Activated CD4-positive, alpha-beta T cell treated with anti-CD3 and anti-CD28 coated beads, Interleukin-2, Interleukin-4, amounts not matched to agents 100 ng/mL and 50 ng/mL, durations not matched to agents 16 hours and 8 hours (primary cell): ENCODE data around the gene ANKDD1B.
"Not testable (repeated sequence)": the region's sequence is repeated elsewhere in the genome, so short reads cannot be mapped to it uniquely, and the experiment has no call there.

Source experiments
- DNase-seq: peaks from one replicate; pipeline ENCODE4 v3.0.0-alpha.2; 2020; ENCODE audit warnings: low spot score

Gene ANKDD1B

DNA sequence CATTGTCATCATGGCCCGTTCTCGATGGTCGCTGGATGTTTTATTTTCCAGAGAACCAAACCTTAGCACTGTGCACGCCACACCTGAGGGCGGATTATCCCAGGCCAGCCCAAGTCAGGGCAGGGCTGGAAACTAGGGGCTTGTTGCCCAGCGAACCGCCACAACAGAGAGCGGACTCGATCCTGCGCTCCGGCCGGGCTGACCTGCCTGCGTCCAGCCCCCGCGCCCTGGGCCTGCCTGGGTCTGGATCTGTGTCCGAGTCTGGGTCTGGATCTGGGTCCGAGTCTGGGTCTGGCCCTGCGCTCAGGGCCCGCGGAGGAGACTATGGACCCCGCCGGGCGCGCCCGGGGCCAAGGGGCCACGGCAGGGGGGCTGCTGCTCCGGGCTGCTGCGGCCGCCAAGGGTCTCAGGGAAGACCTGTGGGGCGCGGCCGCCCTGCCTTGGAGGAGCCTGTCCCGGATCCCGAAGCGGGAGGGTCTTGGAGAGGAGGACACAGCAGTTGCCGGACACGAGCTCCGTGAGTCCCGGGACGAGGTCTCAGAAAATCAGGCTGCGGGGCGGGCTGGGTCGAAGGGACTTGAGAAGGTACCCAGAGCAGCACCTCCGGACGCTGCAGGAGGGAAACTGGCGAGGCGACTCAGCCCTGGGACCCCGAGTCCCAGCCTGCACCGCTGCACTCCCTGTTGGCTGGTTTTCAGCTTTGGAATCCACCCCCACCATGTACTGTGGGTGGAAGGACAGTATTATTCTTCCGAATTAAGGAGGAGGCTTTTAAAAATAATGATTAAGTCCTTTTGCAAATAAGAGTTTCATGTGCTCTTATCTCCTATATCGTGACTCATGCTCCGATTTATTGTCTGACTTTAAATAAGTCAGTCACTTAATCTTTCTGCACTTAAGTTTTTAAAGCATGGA, at the start of gene ANKDD1B:
TSS of gene ANKDD1B (plus strand) at position 143 of the 915 bp plus-strand sequence. CDS start at position 325, 182 bp downstream.
- no peak for DNase-seq

- DNase-seq = not testable (repeated sequence)
Measured at GRCh38 chr5:75565991-75566709, 45.1 kb upstream of the ANKDD1B start.

- DNase-seq = peak; percentile 87
Measured at GRCh38 chr5:75566710-75567309, 44.4 kb upstream of the ANKDD1B start.

GRCh38 chr5:75567710-75568109, 43.5 kb upstream of the ANKDD1B start:
- DNase-seq = peak; percentile 61

DNA sequence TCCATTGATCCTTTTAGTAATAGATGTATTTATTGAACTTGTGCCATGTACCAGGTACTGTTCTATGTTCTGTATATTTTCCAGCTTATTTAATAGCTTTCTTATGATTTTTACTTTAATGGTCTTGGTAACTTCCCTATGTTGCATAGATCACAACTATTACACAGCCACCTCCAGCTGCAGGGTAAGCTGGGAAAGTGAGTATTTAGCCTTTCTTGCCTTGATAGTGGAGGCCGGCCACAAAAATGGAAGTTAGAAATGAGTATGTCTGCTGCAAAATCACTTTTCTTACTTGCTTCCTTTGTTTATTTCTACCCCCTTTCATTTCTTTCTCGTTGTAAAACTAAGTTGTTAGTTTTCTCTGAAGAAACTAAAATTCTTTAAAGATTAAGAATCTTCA, 43.1 kb upstream of the ANKDD1B start:
- DNase-seq = peak; percentile 62

GRCh38 chr5:75571547-75571946, 39.7 kb upstream of the ANKDD1B start:
- DNase-seq = no peak

DNA sequence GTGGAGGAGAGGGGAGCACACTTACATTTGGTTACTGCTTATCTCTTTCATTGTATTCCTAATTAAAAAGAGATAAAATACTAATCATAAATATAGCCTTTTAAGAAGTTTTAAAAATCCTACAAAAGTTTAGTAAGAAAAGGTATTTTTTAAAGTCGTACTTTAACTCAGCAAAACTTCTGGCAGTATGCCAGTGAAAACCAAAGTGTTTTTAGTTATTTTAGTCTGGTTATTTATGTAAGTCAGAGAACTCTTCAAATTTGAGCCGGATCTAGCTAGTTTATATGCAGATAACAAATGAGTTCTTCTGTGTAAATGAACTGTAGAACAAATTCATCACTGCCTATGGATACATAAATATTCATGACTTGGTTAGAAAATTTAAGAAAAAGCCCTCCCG, 36.5 kb upstream of the ANKDD1B start:
- DNase-seq = no peak

GRCh38 chr5:75578280-75578679, 33.0 kb upstream of the ANKDD1B start:
- not testable (repeated sequence) for DNase-seq

- DNase-seq = no peak
Measured at GRCh38 chr5:75584641-75585040, 26.6 kb upstream of the ANKDD1B start.

GRCh38 chr5:75588666-75589065, 22.6 kb upstream of the ANKDD1B start:
- DNase-seq = no peak

DNA sequence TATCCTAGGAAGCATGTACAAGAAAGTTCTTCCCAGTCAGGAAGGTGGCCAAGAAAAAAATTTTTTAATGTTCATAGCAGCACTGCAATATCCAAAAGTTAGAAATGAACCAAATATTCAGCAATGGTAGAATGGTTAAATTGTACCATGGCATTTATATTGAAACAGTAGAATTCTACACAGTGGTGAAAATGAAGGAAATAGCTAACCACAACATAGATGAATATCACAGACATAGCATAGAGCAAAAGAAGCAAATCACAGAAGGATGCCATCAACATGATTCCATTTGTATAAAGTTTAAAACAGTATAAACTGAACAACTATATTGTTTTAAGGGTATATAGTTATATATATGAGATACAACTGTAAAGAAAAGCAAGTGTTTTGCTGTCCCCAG, 10.7 kb upstream of the ANKDD1B start:
- no peak for DNase-seq

DNA sequence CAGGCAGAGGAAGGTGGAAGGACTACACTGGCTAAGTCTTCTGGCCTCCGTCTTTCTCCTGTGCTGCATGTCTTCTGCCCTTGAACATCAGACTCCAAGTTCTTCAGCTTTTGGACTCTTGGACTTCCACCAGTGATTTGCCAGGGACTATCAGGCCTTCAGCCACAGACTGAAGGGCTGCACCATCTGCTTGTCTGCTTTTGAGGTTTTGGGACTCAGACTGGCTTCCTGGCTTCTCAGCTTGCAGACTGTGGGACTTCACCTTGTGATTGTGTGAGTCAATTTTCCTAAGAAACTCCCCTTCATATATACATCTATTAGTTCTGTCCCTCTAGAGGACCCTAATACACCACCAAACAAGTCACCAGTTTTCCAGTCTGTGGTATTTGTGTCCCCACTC, 9.7 kb upstream of the ANKDD1B start:
- no peak for DNase-seq

- no peak for DNase-seq
Measured at GRCh38 chr5:75601996-75602395, 9.3 kb upstream of the ANKDD1B start.

DNA sequence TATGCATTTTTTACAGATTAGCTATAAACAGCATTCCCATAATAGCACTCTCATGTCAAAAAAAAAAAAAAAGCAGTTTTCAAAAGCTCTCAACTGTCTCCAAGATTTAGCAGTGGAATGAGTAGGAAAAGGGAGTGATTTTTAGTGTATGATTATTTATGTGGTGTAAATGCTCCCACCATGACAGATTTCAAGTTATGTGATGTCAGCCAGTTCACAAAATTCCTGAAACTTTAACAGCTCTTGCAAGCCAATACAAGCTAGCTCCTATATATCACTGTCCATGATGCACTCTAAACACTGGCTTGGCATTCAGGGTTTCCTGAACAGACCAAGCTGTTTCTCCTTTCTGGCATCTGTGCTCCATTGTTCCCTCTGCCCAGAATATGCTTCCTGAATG, 7.9 kb upstream of the ANKDD1B start:
- no peak for DNase-seq

GRCh38 chr5:75603821-75604220, 7.4 kb upstream of the ANKDD1B start:
- DNase-seq = no peak

- DNase-seq = not testable (repeated sequence)
Measured at GRCh38 chr5:75607341-75607740, 3.9 kb upstream of the ANKDD1B start.

GRCh38 chr5:75608870-75609269, 2.4 kb upstream of the ANKDD1B start:
- no peak for DNase-seq

DNA sequence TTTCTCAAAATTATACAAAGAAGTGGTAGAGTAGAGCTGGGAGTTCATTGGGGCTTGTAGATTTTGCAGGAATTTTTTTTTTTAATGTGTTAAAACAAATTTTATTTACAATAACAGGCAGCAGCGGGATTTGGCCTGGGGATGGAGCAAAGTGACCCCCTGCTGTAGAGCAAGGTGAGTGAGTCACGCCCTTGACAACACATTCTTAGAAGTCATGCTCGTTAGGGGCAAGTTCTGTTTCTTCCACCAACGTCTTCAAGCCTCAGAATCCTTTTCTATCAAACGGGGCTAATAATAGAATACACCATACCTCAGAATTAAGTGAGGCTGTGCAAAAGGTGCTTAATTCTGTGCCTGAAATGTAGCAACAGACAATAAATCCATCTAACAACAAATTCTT, 1.1 kb upstream of the ANKDD1B start:
- no peak for DNase-seq

DNA sequence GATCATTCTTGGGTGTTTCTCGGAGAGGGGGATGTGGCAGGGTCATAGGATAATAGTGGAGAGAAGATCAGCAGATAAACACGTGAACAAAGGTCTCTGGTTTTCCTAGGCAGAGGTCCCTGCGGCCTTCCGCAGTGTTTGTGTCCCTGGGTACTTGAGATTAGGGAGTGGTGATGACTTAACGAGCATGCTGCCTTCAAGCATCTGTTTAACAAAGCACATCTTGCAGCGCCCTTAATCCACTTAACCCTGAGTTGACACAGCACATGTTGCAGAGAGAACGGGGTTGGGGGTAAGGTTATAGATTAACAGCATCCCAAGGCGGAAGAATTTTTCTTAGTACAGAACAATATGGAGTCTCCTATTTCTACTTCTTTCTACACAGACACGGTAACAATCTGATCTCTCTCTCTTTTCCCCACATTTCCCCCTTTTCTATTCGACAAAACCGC, 368 bp upstream of the ANKDD1B start:
- DNase-seq = not testable (repeated sequence)

DNA sequence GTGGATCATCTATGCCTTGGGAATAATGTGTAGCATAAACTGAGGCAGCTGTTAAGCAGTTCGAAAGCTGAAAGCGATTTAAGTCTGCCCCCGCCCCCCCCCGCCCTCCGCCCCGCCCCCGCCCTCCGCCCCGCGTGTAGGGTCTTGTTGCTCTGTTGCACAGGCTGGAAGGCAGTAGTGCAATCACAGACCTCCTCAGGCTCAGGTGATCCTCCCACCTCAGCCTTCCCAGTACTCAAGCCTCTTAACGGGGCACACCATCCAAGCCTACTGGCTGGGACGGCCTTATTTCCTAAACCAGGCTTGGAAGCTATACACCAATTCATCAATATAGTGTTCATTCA, 945 bp downstream of the ANKDD1B start:
- no peak for DNase-seq

DNA sequence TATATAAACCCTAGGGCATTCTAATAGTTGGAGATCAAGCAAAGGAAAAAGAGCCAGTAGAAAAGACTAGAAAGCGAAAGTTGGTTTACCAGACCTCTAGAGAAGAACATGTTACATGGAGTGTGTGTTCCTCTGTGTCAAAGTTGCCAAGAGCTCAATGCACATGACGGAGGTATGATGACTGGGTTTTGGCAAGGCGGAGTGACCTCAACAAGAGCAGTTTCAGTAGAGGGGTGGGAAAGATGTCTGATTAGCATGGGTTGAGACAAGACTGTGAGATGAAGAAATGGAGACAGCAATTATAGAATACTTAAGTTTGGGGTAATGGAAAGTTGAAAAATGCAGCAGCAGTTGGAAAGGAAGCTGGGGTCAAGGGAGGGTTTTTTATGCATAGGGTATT, 1.6 kb downstream of the ANKDD1B start:
- DNase-seq = no peak

DNA sequence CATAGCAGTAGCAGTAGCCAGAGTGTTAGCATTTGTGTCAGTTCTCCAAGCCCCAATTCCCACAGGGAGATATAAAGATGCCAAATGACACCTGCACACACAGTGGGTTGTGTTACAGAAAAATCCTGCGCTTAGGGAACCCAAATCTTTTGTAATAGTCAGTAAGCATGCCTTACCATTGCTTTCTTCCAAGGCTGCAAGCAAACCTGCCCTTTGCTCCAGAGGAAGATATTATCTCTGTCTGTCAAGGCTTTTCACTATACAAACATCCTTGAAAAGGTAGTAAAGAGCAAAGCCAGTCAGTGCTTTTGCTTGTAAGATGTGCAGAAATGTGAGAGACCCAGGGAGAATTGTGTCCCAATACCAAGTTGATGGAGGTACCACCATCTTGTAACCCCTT, 2.9 kb downstream of the ANKDD1B start:
- DNase-seq = no peak

- no peak for DNase-seq
Measured at GRCh38 chr5:75616371-75616881, 5.2 kb downstream of the ANKDD1B start.
